GM12801 (cell line): ENCODE data around the gene ABCD1.

Experiments used
- CTCF ChIP-seq: IDR thresholded peaks from one replicate; pipeline ENCODE4 v1.5.1; 2011; ENCODE audit warnings: control low read depth; ENCODE audit not compliant: insufficient read length; ENCODE audit errors: extremely low read depth

Gene ABCD1

DNA sequence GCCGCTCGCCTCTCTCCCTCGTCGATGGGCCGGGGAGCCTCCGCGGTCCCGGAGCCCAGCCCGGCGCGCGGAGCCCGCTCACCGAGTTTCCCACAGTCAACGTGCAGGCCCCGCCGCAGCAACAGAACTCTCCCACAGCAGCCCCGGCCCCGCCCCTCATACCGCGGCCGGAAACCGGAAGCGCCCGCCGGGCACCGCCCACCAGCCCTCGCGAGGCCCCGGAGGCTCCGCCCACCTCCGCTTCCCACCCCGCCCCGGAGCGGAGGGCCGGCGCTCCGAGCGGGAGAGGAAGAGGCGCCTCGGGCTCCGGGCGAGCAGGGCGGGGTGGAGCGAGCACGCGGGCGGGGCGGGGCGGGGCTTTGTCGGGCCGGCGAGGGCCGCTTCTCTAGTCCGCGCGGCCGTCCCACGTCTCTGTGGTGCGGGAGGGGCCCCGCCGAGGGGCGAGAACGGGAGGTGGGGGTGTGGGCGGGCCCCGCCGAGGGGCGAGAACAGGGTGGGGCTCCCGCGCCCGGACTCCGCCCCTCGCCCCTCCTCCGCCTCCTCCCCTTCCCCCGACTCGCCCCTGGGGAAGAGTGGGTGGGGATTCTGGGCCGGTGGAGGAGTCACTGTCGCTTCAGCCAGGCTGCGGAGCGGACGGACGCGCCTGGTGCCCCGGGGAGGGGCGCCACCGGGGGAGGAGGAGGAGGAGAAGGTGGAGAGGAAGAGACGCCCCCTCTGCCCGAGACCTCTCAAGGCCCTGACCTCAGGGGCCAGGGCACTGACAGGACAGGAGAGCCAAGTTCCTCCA is at the start of gene ABCD1, which contains the start of gene BCAP31:
ABCD1 (plus strand) TSS at position 605 of the 787 bp plus-strand sequence. CDS start 411 bp downstream, outside the sequence.
BCAP31 (minus strand) TSS at position 136 of the 787 bp plus-strand sequence. CDS start 1,143 bp downstream, outside the sequence.
- TF ChIP-seq CTCF: no peak

- no peak for TF ChIP-seq CTCF
Measured at GRCh38 chrX:153681175-153681574, 43.5 kb upstream of the ABCD1 start.

DNA sequence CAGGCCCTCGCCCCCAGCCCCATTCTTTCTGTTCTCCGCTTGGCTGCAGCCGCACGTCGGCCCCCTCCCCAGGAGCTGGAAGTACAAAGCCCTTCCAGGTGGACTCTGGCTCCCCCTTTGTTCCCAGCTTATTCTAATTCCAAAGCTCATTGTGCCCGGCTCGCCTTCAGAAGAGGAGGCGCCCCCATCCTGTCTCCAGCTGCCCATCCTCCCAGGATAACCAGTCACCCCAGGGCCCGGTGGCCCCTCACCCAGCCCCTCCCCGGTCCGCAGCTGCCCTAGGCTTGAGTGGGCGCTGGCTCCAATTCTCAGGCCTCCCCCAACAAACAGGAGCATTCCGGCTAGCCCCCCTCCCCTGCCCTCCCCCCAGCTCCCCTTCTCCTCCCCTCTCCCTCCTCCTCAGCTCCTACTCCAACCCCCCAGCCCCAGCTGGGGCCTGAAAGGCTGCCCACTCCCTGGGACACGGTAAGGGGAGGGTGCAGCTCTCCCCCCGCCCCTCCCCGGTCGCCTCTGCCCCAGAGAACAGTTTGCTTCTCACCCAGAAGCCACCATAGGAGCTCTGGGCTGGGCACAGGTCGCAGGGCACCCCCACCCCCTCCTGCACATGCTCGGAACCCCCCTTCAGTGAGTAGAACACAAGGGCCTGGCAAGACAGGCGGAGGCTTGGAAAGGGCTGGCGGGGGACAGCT is 40.0 kb upstream of the ABCD1 start:
- TF ChIP-seq CTCF: no peak

DNA sequence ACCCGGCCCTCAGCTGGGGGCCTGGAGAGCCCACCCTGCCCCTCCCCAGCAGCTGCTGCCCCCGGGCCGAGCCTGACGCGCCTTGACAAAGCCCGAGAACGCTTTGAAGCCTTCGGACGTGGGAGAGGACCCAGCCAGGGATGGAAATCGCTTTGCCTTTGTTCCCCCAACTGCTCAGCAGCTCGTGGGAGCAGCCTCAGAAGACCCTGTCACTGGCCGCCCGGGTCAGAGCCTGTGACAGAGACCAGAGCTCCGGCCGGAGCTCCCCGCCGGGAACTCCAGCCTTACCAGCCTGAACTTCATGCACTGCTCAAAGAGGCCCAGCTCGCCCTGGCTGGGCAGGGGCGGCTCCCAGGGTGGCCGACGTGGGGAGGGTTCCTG is 39.5 kb upstream of the ABCD1 start:
- no peak for TF ChIP-seq CTCF

GRCh38 chrX:153685751-153686696 is 38.6 kb upstream of the ABCD1 start:
- no peak for TF ChIP-seq CTCF

DNA sequence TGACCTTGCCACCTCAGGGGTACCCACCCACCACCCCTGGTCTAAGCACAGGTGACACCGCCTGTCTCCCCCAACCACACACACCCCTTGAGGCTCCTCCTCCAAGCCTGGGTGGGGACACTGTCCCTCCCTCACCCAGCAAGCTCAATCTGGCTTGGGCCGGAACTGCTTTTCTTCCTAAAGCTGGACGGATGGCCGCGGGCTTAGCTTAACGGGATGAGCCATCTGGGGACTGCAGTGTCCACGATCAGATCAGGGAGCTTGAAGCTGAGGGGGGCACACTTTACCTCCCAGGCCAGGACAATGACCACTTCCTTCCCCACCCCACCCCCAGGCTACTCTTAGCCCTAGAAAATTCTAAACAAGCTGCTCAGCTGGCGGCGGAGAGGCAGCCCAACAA is 37.9 kb upstream of the ABCD1 start:
- no peak for TF ChIP-seq CTCF
